NCI-H748 treated with DMSO at 0.1 percent for 48 hours (cell line): Measurements from ENCODE around the gene PRKCG.
A peak's percentile ranks its signal among the peaks of the same experiment; 100 is the strongest.
"Not testable (repeated sequence)": the region's sequence is repeated elsewhere in the genome, so short reads cannot be mapped to it uniquely, and the experiment has no call there.

Experiments used
- DNase-seq: peaks from one replicate; lab custom pipeline; 2025; lab: John Stamatoyannopoulos, UW

PRKCG gene

GRCh38 chr19:53881482-53882390, at the start of gene PRKCG:
Gene PRKCG (plus strand): TSS chr19:53882197. CDS start chr19:53882495, 298 bp downstream.
- DNase-seq, result peak; percentile 68

GRCh38 chr19:53832861-53833260, 49.1 kb upstream of the PRKCG start:
- DNase-seq, result not testable (repeated sequence)

GRCh38 chr19:53838446-53838845, 43.6 kb upstream of the PRKCG start:
- not testable (repeated sequence) for DNase-seq

- DNase-seq, result not testable (repeated sequence)
These were observed 41.8 kb upstream of the PRKCG start for GRCh38 chr19:53840241-53840640.

GRCh38 chr19:53840914-53841313, 41.1 kb upstream of the PRKCG start:
- DNase-seq, result not testable (repeated sequence)

- DNase-seq, result no peak
These were observed 37.1 kb upstream of the PRKCG start for GRCh38 chr19:53844849-53845246.

GRCh38 chr19:53847555-53847954, 34.4 kb upstream of the PRKCG start:
- no peak for DNase-seq

GRCh38 chr19:53849237-53849676, 32.7 kb upstream of the PRKCG start:
- no peak for DNase-seq

GRCh38 chr19:53853707-53854106, 28.3 kb upstream of the PRKCG start:
- DNase-seq, result no peak

- peak; percentile 49 for DNase-seq
These were observed 17.6 kb upstream of the PRKCG start for GRCh38 chr19:53864308-53864836.

- no peak for DNase-seq
These were observed 16.5 kb upstream of the PRKCG start for GRCh38 chr19:53865523-53865917.

GRCh38 chr19:53865918-53866864, 15.8 kb upstream of the PRKCG start:
- DNase-seq, result no peak

- no peak for DNase-seq
These were observed 15.2 kb upstream of the PRKCG start for GRCh38 chr19:53866865-53867224.

- DNase-seq, result peak; percentile 98
These were observed 14.5 kb upstream of the PRKCG start, which contains the start of gene MYADM for GRCh38 chr19:53867225-53868090. Gene MYADM (plus strand): TSS chr19:53867883. CDS start chr19:53873530, 5,647 bp downstream.

GRCh38 chr19:53868091-53868891, 13.7 kb upstream of the PRKCG start:
- DNase-seq, result no peak

- peak; percentile 40 for DNase-seq
These were observed 12.8 kb upstream of the PRKCG start for GRCh38 chr19:53868892-53869804.

GRCh38 chr19:53869805-53870484, 12.1 kb upstream of the PRKCG start:
- DNase-seq, result not testable (repeated sequence)

GRCh38 chr19:53870485-53870844, 11.5 kb upstream of the PRKCG start:
- DNase-seq, result no peak

- no peak for DNase-seq
These were observed 10.5 kb upstream of the PRKCG start for GRCh38 chr19:53871454-53871853.
